A549 (cell line): ENCODE measurements around the gene PLCD1. TPM values are rescaled to one million over a fixed set of nuclear protein-coding genes. Genes with fewer than 3 reads are reported as not detected.

Experiments used
- ATAC-seq, 2 experiments: fragments of 200-7000 bp in 1 of 2; fragments of >200 bp in 1 of 2; cut with Nextera tagmentation in 1 of 2; cut with Tn5 transposase in 1 of 2; 3 replicates each; pipeline versions ENCODE4 v1.8.0 to v1.9.1; 2018 to 2020; ENCODE audit warnings: mild to moderate bottlenecking in 1 of 2, moderate library complexity in 1 of 2
- CTCF ChIA-PET: fragments of 300-600 bp; sonication (Branson Sonifier 250); formaldehyde crosslinking; extraction: SDS; loops from one replicate; lab custom pipeline; 2021; ENCODE audit warnings: antibody characterized with exemption, inconsistent platforms; lab: Yijun Ruan, JAX
- POLR2A ChIA-PET: fragments of 350-600 bp; formaldehyde crosslinking; extraction: SDS; loops from one replicate; lab custom pipeline; 2021; ENCODE audit warnings: antibody characterized with exemption, inconsistent platforms; lab: Yijun Ruan, JAX
- DNase-seq, 2 experiments: peaks; one replicate each; pipeline versions ENCODE4 v3.0.0 to v3.0.0-alpha.2; 2011 to 2016; ENCODE audit warnings: low read depth in 1 of 2, low spot score in 1 of 2
- FAIRE-seq: peaks from 2 replicates; lab custom pipeline; 2011; peaks lifted over from hg19 to GRCh38; lab: Jason Lieb, UNC
- H3K27ac ChIP-seq, 2 experiments: fragments of >200 bp; sonication (Bioruptor Twin); formaldehyde crosslinking; 3 replicates each; pipeline ENCODE4 v1.5.1; 2016 to 2017
- H3K4me1 ChIP-seq: fragments of >200 bp; sonication (Bioruptor Twin); formaldehyde crosslinking; 3 replicates; pipeline ENCODE4 v1.6.1; 2016
- H3K4me2 ChIP-seq: fragments of >200 bp; sonication (Bioruptor Twin); formaldehyde crosslinking; 3 replicates; pipeline ENCODE4 v1.6.1; 2016
- H3K4me3 ChIP-seq: fragments of >200 bp; sonication (Bioruptor Twin); formaldehyde crosslinking; 3 replicates; pipeline ENCODE4 v1.5.1; 2016
- H3K9me3 ChIP-seq: fragments of >200 bp; sonication (Bioruptor Twin); formaldehyde crosslinking; 3 replicates; pipeline ENCODE4 v1.6.1; 2016
- BHLHE40 ChIP-seq: IDR thresholded peaks from 2 replicates; pipeline ENCODE4 v1.6.1; 2012; ENCODE audit warnings: low read depth, low read length, inconsistent platforms
- CBX2 ChIP-seq: fragments of 200-600 bp; sonication (generic); IDR thresholded peaks from 2 replicates; pipeline ENCODE4 v1.6.1; 2016; ENCODE audit warnings: low read depth, mild to moderate bottlenecking, borderline replicate concordance
- CBX8 ChIP-seq: fragments of 200-600 bp; sonication (generic); IDR thresholded peaks from 2 replicates; pipeline ENCODE4 v1.6.1; 2016
- CHD4 ChIP-seq: fragments of 200-600 bp; sonication (generic); IDR thresholded peaks from 2 replicates; pipeline ENCODE4 v1.6.1; 2016; ENCODE audit warnings: antibody characterized with exemption, mild to moderate bottlenecking, borderline replicate concordance
- FOSB ChIP-seq: fragments of 250-450 bp; sonication (Bioruptor Pico); IDR thresholded peaks from 2 replicates; pipeline ENCODE4 v1.5.0; 2020; ENCODE audit warnings: mild to moderate bottlenecking, moderate library complexity
- FOSL2 ChIP-seq, 2 experiments: fragments of 450-650 bp in 1 of 2; fragments of >200 bp in 1 of 2; sonication (Bioruptor Twin) in 1 of 2; formaldehyde crosslinking; IDR thresholded peaks; 2 replicates each; pipeline versions ENCODE4 v1.5.0 to v1.6.1; 2016 to 2020; ENCODE audit warnings: mild to moderate bottlenecking in 1 of 2, moderate library complexity in 1 of 2
- HOXA7 ChIP-seq: fragments of 250-450 bp; sonication (Bioruptor Pico); IDR thresholded peaks from 2 replicates; pipeline ENCODE4 v1.5.0; 2020; ENCODE audit warnings: mild to moderate bottlenecking, moderate library complexity
- JUN ChIP-seq, 2 experiments: fragments of >200 bp; sonication (Bioruptor Twin); formaldehyde crosslinking; IDR thresholded peaks; 2 replicates in 1 of 2; 3 replicates in 1 of 2; pipeline ENCODE4 v1.6.1; 2016 to 2017
- JUNB ChIP-seq: fragments of >200 bp; sonication (Bioruptor Twin); formaldehyde crosslinking; IDR thresholded peaks from 2 replicates; pipeline ENCODE4 v1.6.1; 2016
- KDM1A ChIP-seq: fragments of 200-600 bp; sonication (generic); IDR thresholded peaks from 2 replicates; pipeline ENCODE4 v1.6.1; 2016; ENCODE audit warnings: low read depth, mild to moderate bottlenecking
- KDM5A ChIP-seq: fragments of 200-600 bp; sonication (generic); IDR thresholded peaks from 2 replicates; pipeline ENCODE4 v1.6.1; 2016; ENCODE audit warnings: antibody characterized with exemption, mild to moderate bottlenecking
- MYC ChIP-seq: IDR thresholded peaks from 2 replicates; pipeline ENCODE4 v1.6.1; 2012; ENCODE audit warnings: mild to moderate bottlenecking, inconsistent platforms, low read length, improper control_type of control experiment, borderline replicate concordance
- NFE2L2 ChIP-seq: fragments of 150-350 bp; conservative IDR thresholded peaks from 2 replicates; pipeline ENCODE4 v1.6.1; 2014; ENCODE audit warnings: low read length
- NPAS2 ChIP-seq: fragments of 250-450 bp; sonication (Bioruptor Pico); IDR thresholded peaks from 2 replicates; pipeline ENCODE4 v1.8.0; 2022; ENCODE audit warnings: mild to moderate bottlenecking, moderate library complexity, borderline replicate concordance
- NR3C1 ChIP-seq: fragments of >200 bp; sonication (Bioruptor Twin); formaldehyde crosslinking; IDR thresholded peaks from 3 replicates; pipeline ENCODE4 v1.6.1; 2017
- POLR2A ChIP-seq: IDR thresholded peaks from 2 replicates; pipeline ENCODE4 v1.6.1; 2012; ENCODE audit warnings: mild to moderate bottlenecking, low read length
- RAD21 ChIP-seq, 2 experiments: fragments of >200 bp in 1 of 2; sonication (Bioruptor Twin) in 1 of 2; formaldehyde crosslinking in 1 of 2; IDR thresholded peaks in 1 of 2; conservative IDR thresholded peaks in 1 of 2; 2 replicates in 1 of 2; 3 replicates in 1 of 2; pipeline ENCODE4 v1.6.1; 2012 to 2018; ENCODE audit warnings: inconsistent platforms in 1 of 2
- RARB ChIP-seq: fragments of 250-450 bp; sonication (Bioruptor Pico); IDR thresholded peaks from 2 replicates; pipeline ENCODE4 v1.8.0; 2021; ENCODE audit warnings: mild to moderate bottlenecking, moderate library complexity
- RCOR1 ChIP-seq: fragments of 150-350 bp; IDR thresholded peaks from 2 replicates; pipeline ENCODE4 v1.6.1; 2014; ENCODE audit warnings: antibody characterized with exemption, low read length, low read depth
- RNF2 ChIP-seq: fragments of 200-600 bp; sonication (generic); IDR thresholded peaks from 2 replicates; pipeline ENCODE4 v1.6.1; 2016; ENCODE audit warnings: low read depth, mild to moderate bottlenecking, antibody characterized with exemption, moderate library complexity, borderline replicate concordance
- SREBF2 ChIP-seq: fragments of 450-650 bp; IDR thresholded peaks from 2 replicates; pipeline ENCODE4 v1.6.1; 2014; ENCODE audit warnings: mild to moderate bottlenecking, moderate library complexity
- TFCP2L1 ChIP-seq: fragments of 250-450 bp; sonication (Bioruptor Pico); IDR thresholded peaks from 2 replicates; pipeline ENCODE4 v1.5.0; 2021; ENCODE audit warnings: mild to moderate bottlenecking
- TP53 ChIP-seq: fragments of 250-450 bp; sonication (Bioruptor Pico); IDR thresholded peaks from 2 replicates; pipeline ENCODE4 v1.5.0; 2021; ENCODE audit warnings: mild to moderate bottlenecking, moderate library complexity
- ZFP36 ChIP-seq: fragments of 450-650 bp; IDR thresholded peaks from 2 replicates; pipeline ENCODE4 v1.6.1; 2014; ENCODE audit warnings: borderline replicate concordance; ENCODE audit not compliant: partially characterized antibody
- ZSCAN20 ChIP-seq: fragments of 250-450 bp; sonication (Bioruptor Pico); IDR thresholded peaks from 2 replicates; pipeline ENCODE4 v1.8.0; 2022; ENCODE audit warnings: mild to moderate bottlenecking, moderate library complexity
- WGBS: methylation state at CpG from one replicate; pipeline ENCODE4 v1.1.6; 2017; ENCODE audit errors: missing lambda C conversion rate; 5-methylcytosine and 5-hydroxymethylcytosine counted together
- polyA plus RNA-seq, 4 experiments: library from polyadenylated mRNA; depleted of rRNA in 3 of 4; stranded (reverse); fragments of >200 nt; fragmentation: RNase III in 1 of 4; extraction: RNeasy Plus Mini Kit Qiagen cat#74134 plus additional on column Dnase treatment in 1 of 4; gene quantifications; 2 replicates in 3 of 4; 3 replicates in 1 of 4; pipeline ENCODE4 v1.2.3, GENCODE V29; 2011 to 2017
- TF ChIP-seq, protein P1 (sequence below): fragments of 450-650 bp; IDR thresholded peaks from 2 replicates; pipeline ENCODE4 v1.6.1; 2014; ENCODE audit warnings: antibody characterized with exemption
- TF ChIP-seq, protein P2 (sequence below): fragments of 150-350 bp; IDR thresholded peaks from 2 replicates; pipeline ENCODE4 v1.6.1; 2014; ENCODE audit warnings: low read depth, mild to moderate bottlenecking, low read length
- TF ChIP-seq, protein P3 (sequence below): IDR thresholded peaks from 2 replicates; pipeline ENCODE4 v1.6.1; 2012
- TF ChIP-seq, protein P4 (sequence below): fragments of 250-450 bp; sonication (Bioruptor Pico); IDR thresholded peaks from 2 replicates; pipeline ENCODE4 v1.5.0; 2020; ENCODE audit warnings: low read depth, mild to moderate bottlenecking, moderate library complexity

Gene PLCD1
- polyA plus RNA-seq, 2 of the 4 experiments (the other 2 are of a cell fraction): 3.9 to 4.8 TPM

DNA sequence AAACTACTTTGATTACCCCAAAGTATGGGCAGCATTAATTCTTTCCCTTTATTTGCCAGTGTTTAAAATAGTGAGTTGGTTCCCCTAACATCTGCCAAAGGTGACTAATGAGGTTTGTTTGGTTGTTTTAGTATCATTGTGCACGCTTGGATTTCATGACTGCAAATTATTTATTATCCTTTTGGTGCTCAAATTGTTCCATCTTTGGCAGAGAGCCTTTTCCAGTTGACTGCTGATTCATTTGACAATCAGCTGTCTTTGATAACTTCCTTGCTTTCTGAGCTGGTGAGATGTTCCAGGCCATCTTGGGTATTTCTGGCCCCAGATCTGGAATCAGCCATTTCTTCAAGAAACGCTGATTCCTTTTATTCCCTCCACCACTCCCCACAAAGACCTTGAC, 18.5 kb upstream of the PLCD1 start:
- Histone ChIP-seq H3K4me1 (no peaks in the 10 kb centered on the region), H3K4me3 (no peak overlapping the region), H3K27ac (no peak overlapping the region), H3K4me2 (no peak overlapping the region), H3K9me3 (no peaks in the 10 kb centered on the region)
- WGBS: 11% methylated on average over 2 of the region's 2 CpGs
- FAIRE-seq: no peak
- POLR2A ChIA-PET: no interaction called here
- no peak for TF ChIP-seq BHLHE40
- no peak for TF ChIP-seq CBX8
- TF ChIP-seq TFCP2L1 (CRISPR knock-in tag): no peak
- no peak for TF ChIP-seq POLR2A
- no peak for TF ChIP-seq CHD4
- TF ChIP-seq RNF2: no peak
- TF ChIP-seq RCOR1: no peak
- TF ChIP-seq, protein P1, sequence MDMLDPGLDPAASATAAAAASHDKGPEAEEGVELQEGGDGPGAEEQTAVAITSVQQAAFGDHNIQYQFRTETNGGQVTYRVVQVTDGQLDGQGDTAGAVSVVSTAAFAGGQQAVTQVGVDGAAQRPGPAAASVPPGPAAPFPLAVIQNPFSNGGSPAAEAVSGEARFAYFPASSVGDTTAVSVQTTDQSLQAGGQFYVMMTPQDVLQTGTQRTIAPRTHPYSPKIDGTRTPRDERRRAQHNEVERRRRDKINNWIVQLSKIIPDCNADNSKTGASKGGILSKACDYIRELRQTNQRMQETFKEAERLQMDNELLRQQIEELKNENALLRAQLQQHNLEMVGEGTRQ: no peak
- TF ChIP-seq TP53 (CRISPR knock-in tag): no peak
- TF ChIP-seq SREBF2: no peak
- TF ChIP-seq ZSCAN20 (CRISPR knock-in tag): no peak
- TF ChIP-seq JUN (IDR thresholded peaks at IDR 0.05): no peak
- TF ChIP-seq, protein P2, sequence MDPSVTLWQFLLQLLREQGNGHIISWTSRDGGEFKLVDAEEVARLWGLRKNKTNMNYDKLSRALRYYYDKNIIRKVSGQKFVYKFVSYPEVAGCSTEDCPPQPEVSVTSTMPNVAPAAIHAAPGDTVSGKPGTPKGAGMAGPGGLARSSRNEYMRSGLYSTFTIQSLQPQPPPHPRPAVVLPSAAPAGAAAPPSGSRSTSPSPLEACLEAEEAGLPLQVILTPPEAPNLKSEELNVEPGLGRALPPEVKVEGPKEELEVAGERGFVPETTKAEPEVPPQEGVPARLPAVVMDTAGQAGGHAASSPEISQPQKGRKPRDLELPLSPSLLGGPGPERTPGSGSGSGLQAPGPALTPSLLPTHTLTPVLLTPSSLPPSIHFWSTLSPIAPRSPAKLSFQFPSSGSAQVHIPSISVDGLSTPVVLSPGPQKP: no peak
- TF ChIP-seq, protein P3, sequence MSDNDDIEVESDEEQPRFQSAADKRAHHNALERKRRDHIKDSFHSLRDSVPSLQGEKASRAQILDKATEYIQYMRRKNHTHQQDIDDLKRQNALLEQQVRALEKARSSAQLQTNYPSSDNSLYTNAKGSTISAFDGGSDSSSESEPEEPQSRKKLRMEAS: no peak
- TF ChIP-seq, protein P4, sequence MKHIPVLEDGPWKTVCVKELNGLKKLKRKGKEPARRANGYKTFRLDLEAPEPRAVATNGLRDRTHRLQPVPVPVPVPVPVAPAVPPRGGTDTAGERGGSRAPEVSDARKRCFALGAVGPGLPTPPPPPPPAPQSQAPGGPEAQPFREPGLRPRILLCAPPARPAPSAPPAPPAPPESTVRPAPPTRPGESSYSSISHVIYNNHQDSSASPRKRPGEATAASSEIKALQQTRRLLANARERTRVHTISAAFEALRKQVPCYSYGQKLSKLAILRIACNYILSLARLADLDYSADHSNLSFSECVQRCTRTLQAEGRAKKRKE (CRISPR knock-in tag): no peak
- no peak for TF ChIP-seq CBX2
- TF ChIP-seq HOXA7: no peak
- no peak for TF ChIP-seq KDM1A
- CTCF ChIA-PET: no interaction called here
- no peak for ATAC-seq
- no peak for DNase-seq

DNA sequence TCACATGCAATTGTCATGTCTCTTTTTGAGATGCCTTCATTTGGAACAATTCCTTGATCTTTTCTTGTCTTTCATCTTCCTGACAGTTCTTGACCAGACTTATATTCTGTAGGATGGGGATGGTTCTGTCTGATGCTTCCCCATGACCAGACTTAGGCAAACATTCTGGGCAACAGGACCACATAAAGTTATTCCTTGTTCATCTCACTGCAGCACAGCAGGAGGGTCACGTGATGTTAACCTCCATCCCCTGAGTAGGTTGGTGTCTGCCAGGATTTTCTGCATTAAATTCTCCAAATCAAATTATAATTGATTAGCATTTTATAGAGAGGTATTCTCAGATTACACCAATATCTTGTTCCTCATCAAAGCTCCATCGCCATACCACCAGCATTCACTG, 17.4 kb upstream of the PLCD1 start:
- FAIRE-seq: no peak
- WGBS: 58% methylated on average over 2 of the region's 2 CpGs
- no peak for TF ChIP-seq TFCP2L1 (CRISPR knock-in tag)
- no peak for TF ChIP-seq CHD4
- TF ChIP-seq KDM5A: no peak
- no peak for TF ChIP-seq MYC
- no peak for TF ChIP-seq NFE2L2
- TF ChIP-seq, all 56 proteins: peak for 0
- Histone ChIP-seq H3K9me3 (no peaks in the 10 kb centered on the region), H3K4me1 (no peaks in the 10 kb centered on the region), H3K4me2 (no peak overlapping the region), H3K27ac (no peak overlapping the region), H3K4me3 (no peak overlapping the region)
- POLR2A ChIA-PET: no interaction called here
- no peak for ATAC-seq
- DNase-seq: no peak
- CTCF ChIA-PET: no interaction called here

DNA sequence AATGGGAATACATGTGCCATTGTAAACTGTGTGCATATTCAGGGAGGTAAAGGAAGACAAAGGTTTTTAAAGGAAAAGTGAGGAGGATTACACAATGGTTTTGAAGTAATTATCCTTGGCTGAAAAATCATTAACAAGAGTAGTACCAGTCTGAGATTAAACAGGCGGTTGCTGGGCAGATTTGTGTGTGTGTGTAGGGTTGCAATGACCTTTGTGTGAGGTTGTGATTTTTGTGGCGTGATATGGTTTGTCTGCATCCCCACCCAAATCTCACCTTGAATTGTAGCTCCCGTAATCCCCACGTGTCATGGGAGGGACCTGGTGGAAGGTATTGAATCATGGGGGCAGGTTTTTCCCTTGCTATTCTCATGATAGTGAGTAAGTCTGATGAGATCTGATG, 16.6 kb upstream of the PLCD1 start:
- H3K4me1 ChIP-seq: no peaks in the 10 kb centered on the region
- FAIRE-seq: no peak
- no peak overlapping the region for H3K27ac ChIP-seq
- no peak overlapping the region for H3K4me2 ChIP-seq
- POLR2A ChIA-PET: no interaction called here
- no peak for DNase-seq
- no peaks in the 10 kb centered on the region for H3K9me3 ChIP-seq
- CTCF ChIA-PET: no interaction called here
- no peak overlapping the region for H3K4me3 ChIP-seq
- 66% methylated on average over 4 of the region's 4 CpGs for WGBS
- ATAC-seq: no peak
- no peak for TF ChIP-seq FOSB (CRISPR knock-in tag)
- TF ChIP-seq CHD4: no peak
- TF ChIP-seq NR3C1: no peak
- TF ChIP-seq, protein P2: no peak
- TF ChIP-seq NPAS2 (CRISPR knock-in tag): no peak
- no peak for TF ChIP-seq RAD21 (conservative IDR thresholded peaks at IDR 0.05 in 1 of 2, IDR thresholded peaks at IDR 0.05 in 1 of 2)
- no peak for TF ChIP-seq FOSL2 (IDR thresholded peaks at IDR 0.05)
- no peak for TF ChIP-seq FOSL2 (CRISPR knock-in tag; IDR thresholded peaks at IDR 0.05)
- TF ChIP-seq HOXA7: no peak
- TF ChIP-seq RARB (CRISPR knock-in tag): no peak
- no peak for TF ChIP-seq ZFP36
- no peak for TF ChIP-seq TFCP2L1 (CRISPR knock-in tag)
- TF ChIP-seq MYC: no peak
- no peak for TF ChIP-seq JUNB
- TF ChIP-seq, protein P1: no peak
